Activated CD4-positive, alpha-beta T cell treated with anti-CD3 and anti-CD28 coated beads for 1 hour (primary cell): ENCODE data around the gene MRPL52.

Experiments
- DNase-seq: peaks from one replicate; pipeline ENCODE4 v3.0.0-alpha.2; 2020

The MRPL52 gene

DNA sequence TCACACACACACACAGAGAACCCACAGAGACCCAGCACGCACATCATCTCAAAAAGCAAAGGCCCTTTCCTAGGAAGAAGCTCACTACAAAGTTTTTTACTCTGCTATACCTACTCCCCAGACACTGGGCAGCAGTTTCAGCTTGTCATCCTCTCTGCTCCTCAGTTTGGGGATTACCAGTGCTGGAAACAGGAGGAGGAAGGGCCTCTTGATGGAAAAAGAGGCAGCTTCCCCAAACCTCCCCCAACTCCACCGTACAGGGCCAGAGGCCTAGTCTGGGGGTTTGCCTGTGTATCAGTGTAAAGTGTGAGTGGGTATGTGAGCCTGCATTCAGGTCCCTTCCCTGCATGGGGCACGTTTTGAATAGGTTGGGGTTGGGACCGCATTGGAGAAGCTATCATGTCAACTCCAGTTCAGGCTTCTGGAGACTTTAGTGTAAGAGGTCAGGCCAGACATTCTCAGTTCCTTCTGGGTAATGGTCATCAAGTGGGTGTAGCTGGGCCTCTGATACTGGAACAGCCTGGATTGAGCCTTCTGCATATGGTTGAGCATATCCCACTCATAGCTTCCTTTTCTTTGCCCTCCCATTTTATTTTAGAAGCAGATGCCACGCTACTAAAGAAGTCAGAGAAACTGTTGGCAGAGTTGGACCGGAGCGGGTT lies 54.5 kb downstream of the MRPL52 start:
- DNase-seq = no peak
